Neural crest cell (in vitro differentiated cells): Measurements from ENCODE around the gene POLR2E. TPM values are rescaled to one million over a fixed set of nuclear protein-coding genes. Genes with fewer than 3 reads are reported as not detected.

Experiments used
- DNase-seq: peaks from one replicate; pipeline ENCODE4 v3.0.0; 2021; ENCODE audit warnings: low read depth, mixed read lengths, low spot score
- H3K27ac Mint-ChIP-seq: one replicate; pipeline ENCODE4 v1.8.0; 2021; ENCODE audit warnings: mild to moderate bottlenecking, mixed read lengths; ENCODE audit not compliant: unreplicated experiment
- H3K27me3 Mint-ChIP-seq: 2 replicates; pipeline ENCODE4 v1.8.0; 2021; ENCODE audit warnings: low read depth, mild to moderate bottlenecking, mixed read lengths
- H3K36me3 Mint-ChIP-seq: 2 replicates; pipeline ENCODE4 v1.8.0; 2021; ENCODE audit warnings: low read depth, mild to moderate bottlenecking, mixed read lengths
- H3K4me1 Mint-ChIP-seq: 2 replicates; pipeline ENCODE4 v1.8.0; 2021; ENCODE audit warnings: mixed read lengths
- H3K4me3 Mint-ChIP-seq: one replicate; pipeline ENCODE4 v1.8.0; 2021; ENCODE audit warnings: mild to moderate bottlenecking, mixed read lengths
- H3K9me3 Mint-ChIP-seq: 2 replicates; pipeline ENCODE4 v1.8.0; 2021; ENCODE audit warnings: mixed read lengths
- CTCF ChIP-seq: fragments of 200-600 bp; sonication (generic); conservative IDR thresholded peaks from 2 replicates; pipeline ENCODE4 v1.5.0; 2021; ENCODE audit warnings: antibody characterized with exemption, mild to moderate bottlenecking
- total RNA-seq: library from RNA; stranded (reverse); gene quantifications from 2 replicates; pipeline ENCODE4 v1.2.1, GENCODE V29; 2021

POLR2E gene
- total RNA-seq, 1 donor from 2014 or later: 256 TPM

- H3K4me1 Mint-ChIP-seq: peaks cover 4% of the 10 kb centered on the region
- H3K4me3 Mint-ChIP-seq: no peak overlapping the region
- TF ChIP-seq CTCF: no peak
- no peaks in the 10 kb centered on the region for H3K36me3 Mint-ChIP-seq
- H3K27ac Mint-ChIP-seq: no peak overlapping the region
- H3K27me3 Mint-ChIP-seq: no peaks in the 10 kb centered on the region
- DNase-seq: no peak
- no peaks in the 10 kb centered on the region for H3K9me3 Mint-ChIP-seq
Measured at GRCh38 chr19:1046836-1047695, 48.1 kb downstream of the POLR2E start.

DNA sequence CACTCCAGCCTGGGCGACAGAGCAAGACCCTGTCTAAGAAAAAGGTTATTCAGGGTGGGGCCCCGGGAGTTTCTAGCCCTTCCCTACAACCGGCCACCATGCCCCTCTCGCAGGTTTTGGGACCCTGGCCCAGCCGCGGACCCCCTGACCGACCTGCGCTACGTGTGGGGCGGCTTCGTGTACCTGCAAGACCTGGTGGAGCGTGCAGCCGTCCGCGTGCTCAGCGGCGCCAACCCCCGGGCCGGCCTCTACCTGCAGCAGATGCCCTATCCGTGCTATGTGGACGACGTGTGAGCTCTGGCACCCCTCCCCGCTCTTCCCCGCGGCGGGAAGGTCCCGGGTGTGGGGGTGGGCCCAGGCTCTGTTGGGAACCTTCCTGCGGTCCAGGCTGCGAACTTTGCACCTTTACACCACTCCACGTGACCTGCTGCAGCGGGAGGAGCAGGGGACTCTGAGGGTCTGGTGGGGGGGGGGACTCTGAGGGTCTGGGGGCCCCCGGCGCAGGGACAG lies 49.0 kb downstream of the POLR2E start:
- DNase-seq: no peak
- peaks cover 2% of the 10 kb centered on the region for H3K4me1 Mint-ChIP-seq

GRCh38 chr19:1045247-1045603 lies 50.0 kb downstream of the POLR2E start:
- peak overlapping the region; percentile 47 for H3K4me3 Mint-ChIP-seq
- H3K4me1 Mint-ChIP-seq: peaks cover 12% of the 10 kb centered on the region
- H3K9me3 Mint-ChIP-seq: no peaks in the 10 kb centered on the region
- DNase-seq: no peak
- no peaks in the 10 kb centered on the region for H3K36me3 Mint-ChIP-seq
- no peak for TF ChIP-seq CTCF
- H3K27me3 Mint-ChIP-seq: no peaks in the 10 kb centered on the region
- H3K27ac Mint-ChIP-seq: no peak overlapping the region

More for the DNA sequence above, 49.0 kb downstream of the POLR2E start:
- TF ChIP-seq CTCF: no peak
- H3K4me3 Mint-ChIP-seq: no peak overlapping the region
- H3K9me3 Mint-ChIP-seq: no peaks in the 10 kb centered on the region
- H3K27ac Mint-ChIP-seq: no peak overlapping the region
- no peaks in the 10 kb centered on the region for H3K36me3 Mint-ChIP-seq
- no peaks in the 10 kb centered on the region for H3K27me3 Mint-ChIP-seq

- TF ChIP-seq CTCF: no peak
- Mint-ChIP-seq H3K36me3 (no peaks in the 10 kb centered on the region), H3K4me3 (peak overlapping the region; percentile 66), H3K27ac (no peak overlapping the region), H3K9me3 (no peaks in the 10 kb centered on the region), H3K27me3 (no peaks in the 10 kb centered on the region), H3K4me1 (peaks cover 27% of the 10 kb centered on the region)
- no peak for DNase-seq
Measured at GRCh38 chr19:1042689-1043511, 52.3 kb downstream of the POLR2E start.

- no peak for TF ChIP-seq CTCF
- no peak for DNase-seq
- Mint-ChIP-seq H3K27ac (no peak overlapping the region), H3K27me3 (no peaks in the 10 kb centered on the region), H3K4me1 (peaks cover 27% of the 10 kb centered on the region), H3K9me3 (no peaks in the 10 kb centered on the region), H3K36me3 (peaks cover 3% of the 10 kb centered on the region), H3K4me3 (peak overlapping the region; percentile 66)
Measured at GRCh38 chr19:1041835-1042685, 53.1 kb downstream of the POLR2E start.
